Measurements from ENCODE around the gene PHACTR3.

DNA sequence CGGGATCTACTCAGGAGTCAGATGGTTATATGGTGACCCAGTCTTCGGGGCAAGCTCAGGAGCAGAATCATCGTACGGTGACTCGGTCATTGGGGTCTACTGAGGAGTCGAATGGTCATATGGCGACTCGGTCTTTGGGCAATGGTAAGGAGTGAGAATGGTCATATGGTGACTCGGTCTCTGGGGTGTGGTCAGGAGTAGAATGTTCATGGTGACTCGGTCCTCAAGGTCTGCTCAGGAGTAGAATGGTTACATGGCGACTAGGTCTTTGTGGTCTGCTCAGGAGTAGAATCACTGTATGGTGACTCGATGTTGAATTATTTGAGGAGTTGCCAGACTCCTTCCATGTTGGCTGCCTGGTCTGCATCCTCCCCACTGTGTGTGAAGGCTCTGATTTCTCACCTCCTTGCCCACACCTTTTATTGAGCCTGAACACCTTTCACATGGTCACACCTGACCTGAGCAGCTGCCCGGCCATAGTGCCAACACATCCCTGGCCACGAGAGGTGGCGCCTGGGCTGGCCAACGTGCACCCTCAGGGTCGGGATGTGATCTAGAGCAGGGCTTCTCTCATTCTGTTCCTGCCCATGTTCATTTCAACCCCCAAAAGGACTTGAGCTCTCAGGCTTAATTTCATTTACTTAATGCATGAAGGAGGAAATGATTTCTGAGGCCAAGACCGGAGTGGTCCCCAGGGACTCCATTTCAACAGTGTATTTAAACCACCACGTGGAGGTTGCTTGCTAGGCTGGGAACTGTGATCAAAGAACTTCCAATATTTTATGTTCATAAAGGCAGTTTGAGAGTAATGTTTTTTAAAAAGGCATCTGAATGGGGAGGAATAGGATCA, 119.5 kb downstream of the PHACTR3 start:
- TF ChIP-seq, protein P1, sequence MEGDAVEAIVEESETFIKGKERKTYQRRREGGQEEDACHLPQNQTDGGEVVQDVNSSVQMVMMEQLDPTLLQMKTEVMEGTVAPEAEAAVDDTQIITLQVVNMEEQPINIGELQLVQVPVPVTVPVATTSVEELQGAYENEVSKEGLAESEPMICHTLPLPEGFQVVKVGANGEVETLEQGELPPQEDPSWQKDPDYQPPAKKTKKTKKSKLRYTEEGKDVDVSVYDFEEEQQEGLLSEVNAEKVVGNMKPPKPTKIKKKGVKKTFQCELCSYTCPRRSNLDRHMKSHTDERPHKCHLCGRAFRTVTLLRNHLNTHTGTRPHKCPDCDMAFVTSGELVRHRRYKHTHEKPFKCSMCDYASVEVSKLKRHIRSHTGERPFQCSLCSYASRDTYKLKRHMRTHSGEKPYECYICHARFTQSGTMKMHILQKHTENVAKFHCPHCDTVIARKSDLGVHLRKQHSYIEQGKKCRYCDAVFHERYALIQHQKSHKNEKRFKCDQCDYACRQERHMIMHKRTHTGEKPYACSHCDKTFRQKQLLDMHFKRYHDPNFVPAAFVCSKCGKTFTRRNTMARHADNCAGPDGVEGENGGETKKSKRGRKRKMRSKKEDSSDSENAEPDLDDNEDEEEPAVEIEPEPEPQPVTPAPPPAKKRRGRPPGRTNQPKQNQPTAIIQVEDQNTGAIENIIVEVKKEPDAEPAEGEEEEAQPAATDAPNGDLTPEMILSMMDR (IDR thresholded peaks at IDR 0.05) = no peak
- no peak for TF ChIP-seq POLR2A (IDR thresholded peaks at IDR 0.05)

Data from right lobe of liver (tissue), 4 donors.